Peyer's patch (tissue), 4 donors: ENCODE measurements around the gene TNPO2. TPM values are rescaled to one million over a fixed set of nuclear protein-coding genes. Genes with fewer than 3 reads are reported as not detected.

Experiments
- DNase-seq, 3 donors: peaks; one replicate each; pipeline ENCODE4 v3.0.0-alpha.2; 2017 to 2019
- H3K27ac ChIP-seq, 4 donors: fragments of 200-600 bp; sonication (generic); one replicate each; pipeline ENCODE4 v1.5.1; 2016 to 2019
- H3K27me3 ChIP-seq, 2 donors: fragments of 200-600 bp; sonication (generic); one replicate each; pipeline ENCODE4 v1.5.1; 2019
- H3K36me3 ChIP-seq, 3 donors: fragments of 200-600 bp; sonication (generic); one replicate each; pipeline ENCODE4 v1.5.1; 2016 to 2019
- H3K4me1 ChIP-seq, 4 donors: fragments of 200-600 bp; sonication (generic); one replicate each; pipeline ENCODE4 v1.5.1; 2016 to 2019
- H3K4me3 ChIP-seq, 4 donors: fragments of 200-600 bp; sonication (generic); 1 replicate in 3 of 4; 2 replicates in 1 of 4; pipeline ENCODE4 v1.5.1; 2016 to 2019; ENCODE audit warnings: mild to moderate bottlenecking in 1 of 4
- H3K9me3 ChIP-seq, 4 donors: fragments of 200-600 bp; sonication (generic); one replicate each; pipeline ENCODE4 v1.5.1; 2016 to 2019; ENCODE audit warnings: mild to moderate bottlenecking in 1 of 4
- POLR2A ChIP-seq, 2 donors: fragments of 450-650 bp; IDR thresholded peaks; one replicate each; pipeline ENCODE4 v1.5.1; 2017; ENCODE audit warnings: antibody characterized with exemption in 2 of 2, mild to moderate bottlenecking in 2 of 2, moderate library complexity in 2 of 2
- small RNA-seq, 2 donors: library from RNA; depleted of rRNA; stranded (forward); fragments of <200 nt; gene quantifications; one replicate each; pipeline ENCODE3, GENCODE V24; 2016
- total RNA-seq, 4 donors: library from RNA; depleted of rRNA; stranded (reverse); fragments of >200 nt; gene quantifications; one replicate each; pipeline ENCODE4 v1.1.0, GENCODE V29; 2016
- TF ChIP-seq, protein P1 (sequence below), 6 experiments: fragments of 450-650 bp in 4 of 6; fragments of 200-600 bp in 2 of 6; sonication (generic) in 1 of 6; IDR thresholded peaks; one replicate each; pipeline ENCODE4 v1.5.1; 2017 to 2019; ENCODE audit warnings: antibody characterized with exemption in 6 of 6, mild to moderate bottlenecking in 3 of 6, moderate library complexity in 1 of 6

The TNPO2 gene
- total RNA-seq, 4 donors from 2014 or later: 39.1 to 131 (median 103) TPM

DNA sequence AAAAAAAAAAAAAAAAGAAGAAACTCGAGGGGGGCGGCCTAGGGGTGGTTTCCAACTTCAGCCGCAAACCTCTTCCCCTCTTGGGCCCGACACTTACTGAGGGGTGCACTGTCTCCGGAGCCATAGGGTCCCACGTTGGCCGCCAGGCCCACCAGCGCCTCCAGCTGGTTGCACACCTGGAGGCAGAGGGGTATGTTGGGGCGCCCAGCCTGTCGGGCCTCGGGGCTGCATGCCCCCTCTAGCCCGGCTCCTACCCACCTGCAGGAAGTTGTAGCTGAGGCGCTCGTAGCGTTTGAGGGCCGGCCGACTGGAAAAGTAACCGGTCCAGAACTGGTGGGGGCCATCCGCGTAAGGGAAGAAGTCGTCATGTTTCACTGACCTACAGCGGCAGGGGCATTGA lies 65.8 kb downstream of the TNPO2 start:
- no peak overlapping the region for H3K27ac ChIP-seq
- no peaks in the 10 kb centered on the region for H3K9me3 ChIP-seq
- H3K27me3 ChIP-seq: no peaks in the 10 kb centered on the region
- TF ChIP-seq, protein P1, sequence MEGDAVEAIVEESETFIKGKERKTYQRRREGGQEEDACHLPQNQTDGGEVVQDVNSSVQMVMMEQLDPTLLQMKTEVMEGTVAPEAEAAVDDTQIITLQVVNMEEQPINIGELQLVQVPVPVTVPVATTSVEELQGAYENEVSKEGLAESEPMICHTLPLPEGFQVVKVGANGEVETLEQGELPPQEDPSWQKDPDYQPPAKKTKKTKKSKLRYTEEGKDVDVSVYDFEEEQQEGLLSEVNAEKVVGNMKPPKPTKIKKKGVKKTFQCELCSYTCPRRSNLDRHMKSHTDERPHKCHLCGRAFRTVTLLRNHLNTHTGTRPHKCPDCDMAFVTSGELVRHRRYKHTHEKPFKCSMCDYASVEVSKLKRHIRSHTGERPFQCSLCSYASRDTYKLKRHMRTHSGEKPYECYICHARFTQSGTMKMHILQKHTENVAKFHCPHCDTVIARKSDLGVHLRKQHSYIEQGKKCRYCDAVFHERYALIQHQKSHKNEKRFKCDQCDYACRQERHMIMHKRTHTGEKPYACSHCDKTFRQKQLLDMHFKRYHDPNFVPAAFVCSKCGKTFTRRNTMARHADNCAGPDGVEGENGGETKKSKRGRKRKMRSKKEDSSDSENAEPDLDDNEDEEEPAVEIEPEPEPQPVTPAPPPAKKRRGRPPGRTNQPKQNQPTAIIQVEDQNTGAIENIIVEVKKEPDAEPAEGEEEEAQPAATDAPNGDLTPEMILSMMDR (IDR thresholded peaks at IDR 0.05): no peak
- no peak for TF ChIP-seq POLR2A (IDR thresholded peaks at IDR 0.05)
- no peaks in the 10 kb centered on the region for H3K4me1 ChIP-seq
- DNase-seq: no peak
- H3K4me3 ChIP-seq: no peak overlapping the region
- H3K36me3 ChIP-seq: peaks cover 0 to 69% (median 0%) of the 10 kb centered on the region in 3 donors

- H3K27me3 ChIP-seq: no peaks in the 10 kb centered on the region
- peaks cover 0 to 62% (median 0%) of the 10 kb centered on the region in 3 donors for H3K36me3 ChIP-seq
- TF ChIP-seq POLR2A (IDR thresholded peaks at IDR 0.05): no peak
- TF ChIP-seq, protein P1 (IDR thresholded peaks at IDR 0.05): no peak
- H3K4me3 ChIP-seq: no peak overlapping the region
- no peak overlapping the region for H3K27ac ChIP-seq
- DNase-seq: no peak
- H3K9me3 ChIP-seq: no peaks in the 10 kb centered on the region
- H3K4me1 ChIP-seq: no peaks in the 10 kb centered on the region
These were observed 66.7 kb downstream of the TNPO2 start for GRCh38 chr19:12656899-12657571.

- no peak for DNase-seq
- Histone ChIP-seq H3K36me3 (peaks cover 0 to 53% (median 0%) of the 10 kb centered on the region in 3 donors), H3K27me3 (no peaks in the 10 kb centered on the region), H3K4me3 (no peak overlapping the region), H3K4me1 (no peaks in the 10 kb centered on the region), H3K9me3 (no peaks in the 10 kb centered on the region), H3K27ac (no peak overlapping the region)
- no peak for TF ChIP-seq POLR2A (IDR thresholded peaks at IDR 0.05)
These were observed 68.2 kb downstream of the TNPO2 start for GRCh38 chr19:12655546-12655945.

DNA sequence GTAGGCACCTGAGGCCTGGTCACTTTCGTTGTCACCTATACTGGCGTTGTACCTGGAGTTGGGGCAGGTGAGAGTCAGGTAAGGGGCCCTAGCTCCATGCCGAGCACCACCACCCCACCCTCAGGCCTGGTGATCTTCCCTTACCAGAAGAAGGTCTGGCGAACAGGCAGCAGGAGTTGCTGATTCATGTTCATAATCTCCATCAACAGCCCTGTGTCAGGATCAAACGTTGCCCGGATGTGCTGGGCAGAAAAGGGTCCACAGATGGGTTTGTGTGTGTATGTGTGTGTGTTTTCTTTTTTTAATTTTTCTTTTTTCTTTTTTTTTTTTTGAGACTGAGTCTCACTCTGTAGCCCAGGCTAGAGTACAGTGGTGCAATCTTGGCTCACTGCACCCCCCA lies 71.5 kb downstream of the TNPO2 start:
- DNase-seq: no peak
- H3K36me3 ChIP-seq: peaks cover 0 to 32% (median 0%) of the 10 kb centered on the region in 3 donors
- H3K4me1 ChIP-seq: peaks cover 0 to 13% (median 0%) of the 10 kb centered on the region in 4 donors
- no peaks in the 10 kb centered on the region for H3K27me3 ChIP-seq
- H3K27ac ChIP-seq: no peak overlapping the region
- no peaks in the 10 kb centered on the region for H3K9me3 ChIP-seq
- TF ChIP-seq POLR2A (IDR thresholded peaks at IDR 0.05): no peak
- TF ChIP-seq, protein P1 (IDR thresholded peaks at IDR 0.05): no peak
- H3K4me3 ChIP-seq: no peak overlapping the region

DNA sequence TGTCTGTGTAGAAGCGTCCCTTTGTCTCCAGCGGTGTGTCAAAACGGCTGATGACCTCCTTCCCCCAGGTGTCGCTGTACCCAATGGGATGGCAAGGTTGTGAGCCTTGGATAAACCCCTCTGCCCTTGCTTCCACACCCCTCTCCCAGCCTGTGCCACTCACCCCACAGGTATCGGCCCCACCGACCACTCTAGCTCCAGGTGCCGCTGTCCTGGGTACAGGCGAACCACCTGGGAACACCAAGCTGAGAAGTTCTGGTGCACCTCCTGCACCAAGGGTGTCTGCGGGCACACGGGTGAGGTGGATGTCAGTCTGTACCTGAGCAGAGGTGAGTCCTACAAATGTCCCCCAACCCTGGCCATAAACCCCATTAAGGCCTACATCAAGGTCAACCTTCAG lies 73.8 kb downstream of the TNPO2 start:
- TF ChIP-seq POLR2A (IDR thresholded peaks at IDR 0.05): no peak
- TF ChIP-seq, protein P1 (IDR thresholded peaks at IDR 0.05): no peak
- Histone ChIP-seq H3K27me3 (no peaks in the 10 kb centered on the region), H3K4me1 (peaks cover 0 to 14% (median 0%) of the 10 kb centered on the region in 4 donors), H3K9me3 (no peaks in the 10 kb centered on the region), H3K4me3 (no peak overlapping the region), H3K27ac (no peak overlapping the region), H3K36me3 (peaks cover 0 to 11% (median 0%) of the 10 kb centered on the region in 3 donors)
- DNase-seq: peak in 1 of 3 donors; percentile 22

Small RNA genes within 50 kb of the gene (small RNA-seq; reads per million reads assigned to genes)
- 249 to 524 reads per million in 2 donors for gene SNORD41

Other genes starting within 250 kb of the TNPO2 start
- gene ZNF709, start 239.1 kb downstream of the TNPO2 start, total RNA-seq: 1 to 10 TPM; 1.8 to 3.7 (median 3.3) TPM
- 10 to 100 TPM; 25.2 to 36.9 (median 29.2) TPM for gene ZNF564, start 172.4 kb downstream of the TNPO2 start, total RNA-seq
- gene ZNF490, start 113.1 kb downstream of the TNPO2 start, total RNA-seq: 1 to 10 TPM; 4.1 to 8.4 (median 4.7) TPM
- gene ZNF791, start 113.0 kb downstream of the TNPO2 start, total RNA-seq: 10 to 100 TPM; 17.2 to 34.6 (median 29.3) TPM
- 10 to 100 TPM; 51.9 to 84.2 (median 68.0) TPM for gene MAN2B1, start 57.2 kb downstream of the TNPO2 start, total RNA-seq
- 10 to 100 TPM in 2 of 4 donors, 1 to 10 TPM in 2; 2.8 to 14.0 (median 9.5) TPM for gene WDR83, start 57.1 kb downstream of the TNPO2 start, total RNA-seq
- gene DHPS, start 42.1 kb downstream of the TNPO2 start, total RNA-seq: 100 to 1,000 TPM in 3 of 4 donors, 10 to 100 TPM in 1; 76.4 to 215 (median 150) TPM
- gene GNG14, start 35.9 kb downstream of the TNPO2 start, total RNA-seq: not detected
- gene FBXW9, start 27.3 kb downstream of the TNPO2 start, total RNA-seq: 1 to 10 TPM in 3 of 4 donors, not detected in 1; 6.3 to 9.9 (median 7.0) TPM
- gene TRIR, start 10.8 kb upstream of the TNPO2 start, total RNA-seq: 100 to 1,000 TPM; 134 to 297 (median 185) TPM
- 10 to 100 TPM; 23.1 to 31.9 (median 30.5) TPM for gene GET3, start 13.6 kb upstream of the TNPO2 start, total RNA-seq
- 10 to 100 TPM in 3 of 4 donors, not detected in 1; 20.5 to 82.0 (median 40.6) TPM for gene BEST2, start 27.9 kb upstream of the TNPO2 start, total RNA-seq
- gene HOOK2, start 51.6 kb upstream of the TNPO2 start, total RNA-seq: 100 to 1,000 TPM; 193 to 379 (median 285) TPM
- gene JUNB, start 67.6 kb upstream of the TNPO2 start, total RNA-seq: 100 to 1,000 TPM; 111 to 324 (median 152) TPM
- gene PRDX2, start 77.9 kb upstream of the TNPO2 start, total RNA-seq: 100 to 1,000 TPM; 150 to 461 (median 375) TPM
- gene THSD8, start 78.1 kb upstream of the TNPO2 start, total RNA-seq: not detected
- 10 to 100 TPM in 2 of 4 donors, 1 to 10 TPM in 2; 5.9 to 24.8 (median 9.4) TPM for gene RNASEH2A, start 82.7 kb upstream of the TNPO2 start, total RNA-seq
- gene RTBDN, start 110.6 kb upstream of the TNPO2 start, total RNA-seq: not detected
- under 1 TPM in 1 of 4 donors, not detected in 3; 0.27 TPM for gene MAST1, start 114.6 kb upstream of the TNPO2 start, total RNA-seq
- 10 to 100 TPM in 1 of 4 donors, 1 to 10 TPM in 3; 8.9 to 16.5 (median 9.4) TPM for gene DNASE2, start 157.5 kb upstream of the TNPO2 start, total RNA-seq
- not detected for gene KLF1, start 163.3 kb upstream of the TNPO2 start, total RNA-seq
- gene GCDH, start 167.2 kb upstream of the TNPO2 start, total RNA-seq: 10 to 100 TPM; 25.2 to 44.4 (median 32.4) TPM
- gene SYCE2, start 195.4 kb upstream of the TNPO2 start, total RNA-seq: not detected
- 10 to 100 TPM; 35.4 to 54.5 (median 48.3) TPM for gene FARSA, start 209.8 kb upstream of the TNPO2 start, total RNA-seq
- gene CALR, start 214.7 kb upstream of the TNPO2 start, total RNA-seq: 100 to 1,000 TPM; 253 to 369 (median 359) TPM
- gene RAD23A, start 221.9 kb upstream of the TNPO2 start, total RNA-seq: 10 to 100 TPM; 54.1 to 86.5 (median 75.3) TPM
- 10 to 100 TPM; 12.5 to 43.7 (median 15.6) TPM for gene GADD45GIP1, start 233.3 kb upstream of the TNPO2 start, total RNA-seq
- gene DAND5, start 245.6 kb upstream of the TNPO2 start, total RNA-seq: 1 to 10 TPM in 1 of 4 donors, not detected in 3; 2.1 TPM